HepG2 (cell line): ENCODE results near the gene GALNT1. TPM values are rescaled to one million over a fixed set of nuclear protein-coding genes. Genes with fewer than 3 reads are reported as not detected.

ENCODE experiments used
- ATAC-seq: fragments of 200-7000 bp; cut with Tn5 transposase; 3 replicates; pipeline ENCODE4 v1.9.1; 2020; ENCODE audit warnings: mild to moderate bottlenecking, moderate library complexity
- BruUV-seq: library from RNA; stranded (reverse); fragments of 400-500 nt; replicated peaks from 2 replicates; lab custom pipeline; 2021; lab: Mats Ljungman, UMichigan
- CTCF ChIA-PET: fragments of 300-600 bp; formaldehyde crosslinking; extraction: SDS; loops from one replicate; lab custom pipeline; 2021; ENCODE audit warnings: low total read pairs, inconsistent platforms, low intra/inter-chr PET ratio; lab: Yijun Ruan, JAX
- POLR2A ChIA-PET: fragments of 350-600 bp; sonication (Branson Sonifier 250); formaldehyde crosslinking; loops from one replicate; lab custom pipeline; 2020; ENCODE audit warnings: antibody characterized with exemption, inconsistent platforms; lab: Yijun Ruan, JAX
- DNase-seq: peaks from one replicate; pipeline ENCODE4 v3.0.0-alpha.2; 2015; ENCODE audit warnings: low spot score
- FAIRE-seq: peaks from 3 replicates; lab custom pipeline; 2011; peaks lifted over from hg19 to GRCh38; lab: Jason Lieb, UNC
- H2AFZ ChIP-seq: one replicate; pipeline ENCODE4 v1.6.1; 2011; ENCODE audit warnings: low read length, inconsistent platforms
- H3K27ac ChIP-seq: fragments of 300-600 bp; 3 replicates; pipeline ENCODE4 v1.8.0; 2011; ENCODE audit warnings: mixed run types, mild to moderate bottlenecking, mixed read lengths, low read length, inconsistent platforms; ENCODE audit not compliant: insufficient read depth; ENCODE audit errors: extremely low read length
- H3K27me3 ChIP-seq, 2 experiments: fragments of 200-600 bp in 1 of 2; 2 replicates in 1 of 2; 3 replicates in 1 of 2; pipeline versions ENCODE4 v1.6.0 to v1.8.0; 2011; ENCODE audit warnings: low read length in 2 of 2, mild to moderate bottlenecking in 2 of 2, moderate library complexity in 2 of 2, inconsistent platforms in 1 of 2; ENCODE audit not compliant: insufficient read depth in 2 of 2, control insufficient read depth in 1 of 2
- H3K36me3 ChIP-seq, 2 experiments: fragments of 200-600 bp in 1 of 2; replicated peaks in 1 of 2; 2 replicates in 1 of 2; 3 replicates in 1 of 2; pipeline versions ENCODE4 v1.5.1 to v1.8.0; 2011; ENCODE audit warnings: low read length in 2 of 2, inconsistent platforms in 1 of 2; ENCODE audit not compliant: insufficient read depth in 2 of 2, control insufficient read depth in 1 of 2
- H3K4me1 ChIP-seq: 2 replicates; pipeline ENCODE4 v1.5.1; 2012; ENCODE audit warnings: low read length, inconsistent platforms; ENCODE audit not compliant: insufficient read depth
- H3K4me2 ChIP-seq: 2 replicates; pipeline ENCODE4 v1.6.0; 2011; ENCODE audit warnings: low read depth, low read length, inconsistent platforms
- H3K4me3 ChIP-seq, 3 experiments: fragments of 200-600 bp in 1 of 3; sonication (generic), shearing (Covaris generic) in 1 of 3; replicated peaks in 1 of 3; 2 replicates each; pipeline ENCODE4 v1.5.1; 2011 to 2016; ENCODE audit warnings: low read length in 3 of 3, inconsistent platforms in 2 of 3, low read depth in 2 of 3, mild to moderate bottlenecking in 2 of 3, control low read depth in 1 of 3, mixed read lengths in 1 of 3; ENCODE audit not compliant: insufficient read depth in 1 of 3
- H3K79me2 ChIP-seq: one replicate; pipeline ENCODE4 v1.6.1; 2011; ENCODE audit warnings: low read length, inconsistent platforms; ENCODE audit not compliant: insufficient read depth
- H3K9ac ChIP-seq: 2 replicates; pipeline ENCODE4 v1.6.0; 2011; ENCODE audit warnings: mild to moderate bottlenecking, low read depth, low read length, inconsistent platforms; ENCODE audit not compliant: insufficient read depth
- H3K9me3 ChIP-seq: 2 replicates; pipeline ENCODE4 v1.5.1; 2012; ENCODE audit warnings: mild to moderate bottlenecking, low read length
- H4K20me1 ChIP-seq: 2 replicates; pipeline ENCODE4 v1.6.0; 2011; ENCODE audit warnings: inconsistent platforms, mild to moderate bottlenecking, low read length, moderate library complexity; ENCODE audit not compliant: insufficient read depth
- ARNT ChIP-seq: fragments of 450-650 bp; IDR thresholded peaks from 2 replicates; pipeline ENCODE4 v1.6.1; 2017
- PLRG1 ChIP-seq: fragments of 450-650 bp; conservative IDR thresholded peaks from 2 replicates; pipeline ENCODE4 v1.6.1; 2016
- ZKSCAN1 ChIP-seq: fragments of 150-350 bp; IDR thresholded peaks from 2 replicates; pipeline ENCODE4 v1.6.1; 2014; ENCODE audit warnings: low read length
- ZNF687 ChIP-seq: sonication (generic); formaldehyde crosslinking; IDR thresholded peaks from 2 replicates; pipeline ENCODE4 v1.5.1; 2020; ENCODE audit warnings: mild to moderate bottlenecking, missing genetic modification reagents, moderate library complexity
- WGBS: methylation state at CpG from one replicate; pipeline ENCODE4 v1.1.6; 2017; ENCODE audit warnings: low lambda C conversion rate; 5-methylcytosine and 5-hydroxymethylcytosine counted together
- in situ Hi-C: cut with HindIII; loops from 2 replicates; pipeline ENCODE4 v1.10.0; 2017; ENCODE audit warnings: low pct_unique_long_range_greater_than_20kb; ENCODE audit not compliant: extremely low pct_ligation_motif_present
- intact Hi-C: fragments of 100-400 bp; cut with micrococcal nuclease; formaldehyde crosslinking; loops from one replicate; pipeline ENCODE4 v1.10.0; 2022; ENCODE audit not compliant: unreplicated experiment
- polyA plus RNA-seq, 8 experiments: library from polyadenylated mRNA; depleted of rRNA in 3 of 8; stranded (reverse) in 7 of 8; unstranded in 1 of 8; fragments of >200 nt; fragmentation: Illumina TruSeq in 4 of 8; extraction: Trizol in 4 of 8; gene quantifications; 2 replicates each; pipeline versions ENCODE4 v1.2.1 to v1.2.3, GENCODE V29; 2011 to 2016; ENCODE audit warnings: low read depth in 4 of 8, missing spikeins in 1 of 8, mixed read lengths in 1 of 8; ENCODE audit not compliant: insufficient read depth in 1 of 8
- total RNA-seq, 5 experiments: library from RNA; depleted of rRNA; stranded (reverse); fragments of >200 nt; fragmentation: Illumina TruSeq; extraction: Trizol; gene quantifications; 2 replicates each; pipeline ENCODE4 v1.2.3, GENCODE V29; 2016; ENCODE audit warnings: low read depth in 1 of 5

GALNT1 gene
- total and polyA plus RNA-seq, 2 of the 13 experiments (the other 11 are each of a cell fraction or from before 2014, with no cell fraction given) = 41.1 to 100 TPM

DNA sequence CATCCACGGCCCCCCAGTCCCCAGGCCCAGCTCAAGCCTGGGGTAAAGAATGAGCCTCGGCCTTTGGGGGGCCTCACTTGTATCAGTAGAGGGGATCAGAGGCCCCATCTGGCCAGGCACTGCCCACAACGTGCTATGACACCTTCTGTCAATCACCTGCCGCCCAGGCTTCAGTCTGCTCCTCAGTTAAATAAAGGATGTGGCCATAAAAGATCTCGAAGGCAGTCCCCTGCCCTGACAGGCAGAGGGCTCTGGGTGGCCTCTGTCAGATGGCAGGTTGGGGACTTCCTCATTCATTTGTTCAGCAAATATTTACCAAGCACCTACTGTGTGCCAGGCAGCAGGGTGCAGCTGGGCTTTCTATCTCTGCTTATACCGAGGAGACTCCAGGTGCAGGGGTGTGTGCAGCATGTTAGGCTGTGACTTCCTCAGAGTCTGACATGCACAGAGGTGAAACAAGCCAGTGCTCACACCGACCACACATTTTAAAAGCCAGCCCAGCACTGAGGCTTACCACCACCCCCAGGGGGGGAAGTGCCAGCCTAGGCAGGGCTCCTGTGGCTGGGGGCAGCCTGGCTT is 166.4 kb downstream of the GALNT1 start:
- peak; percentile 57 for ATAC-seq
- no peaks in the 10 kb centered on the region for H4K20me1 ChIP-seq
- ChIA-PET POLR2A (interaction anchor here (0.8 kb wide), 1 partner anchor 17 kb away, joined by 3 read pairs; no protein-coding TSS in a partner anchor), CTCF (no interaction called here)
- peaks cover 9% of the 10 kb centered on the region for H3K9me3 ChIP-seq
- peaks cover 0 to 50% of the 10 kb centered on the region in 2 experiments; a peak in 3 of 5 replicates for H3K27me3 ChIP-seq
- intact Hi-C loops = no loop called here
- in situ Hi-C loops = no loop called here
- peak overlapping the region; percentile 34; the same call in 1 of the 2 replicates for H3K4me2 ChIP-seq
- no peak for FAIRE-seq
- H3K4me1 ChIP-seq = no peaks in the 10 kb centered on the region; the same call in 1 of the 2 replicates
- DNase-seq = no peak
- no peak overlapping the region for H2AFZ ChIP-seq
- no peak overlapping the region for H3K9ac ChIP-seq
- WGBS = 21% methylated on average over 6 of the region's 7 CpGs
- TF ChIP-seq ZKSCAN1 (peak; percentile 75), ZNF687 (CRISPR knock-in tag) (0 out of 2 replicates have a peak, but pooled peaks have one; percentile 7), PLRG1 (no peak), ARNT (no peak)
- TF ChIP-seq, all 625 proteins: peak for 2
- no TSS peak for BruUV-seq
- Histone ChIP-seq H3K4me3 (peak overlapping the region in 1 of 3 experiments; percentile 23; a peak in 1 of 6 replicates), H3K36me3 (no peaks in the 10 kb centered on the region), H3K79me2 (no peaks in the 10 kb centered on the region), H3K27ac (no peak overlapping the region)
